ENCODE results near the gene PSME4. TPM values are rescaled to one million over a fixed set of nuclear protein-coding genes. Genes with fewer than 3 reads are reported as not detected.

The PSME4 gene
- total and polyA plus RNA-seq, 2 of the 13 experiments (the other 11 are each of a cell fraction or from before 2014, with no cell fraction given): 52.1 to 77.8 TPM

DNA sequence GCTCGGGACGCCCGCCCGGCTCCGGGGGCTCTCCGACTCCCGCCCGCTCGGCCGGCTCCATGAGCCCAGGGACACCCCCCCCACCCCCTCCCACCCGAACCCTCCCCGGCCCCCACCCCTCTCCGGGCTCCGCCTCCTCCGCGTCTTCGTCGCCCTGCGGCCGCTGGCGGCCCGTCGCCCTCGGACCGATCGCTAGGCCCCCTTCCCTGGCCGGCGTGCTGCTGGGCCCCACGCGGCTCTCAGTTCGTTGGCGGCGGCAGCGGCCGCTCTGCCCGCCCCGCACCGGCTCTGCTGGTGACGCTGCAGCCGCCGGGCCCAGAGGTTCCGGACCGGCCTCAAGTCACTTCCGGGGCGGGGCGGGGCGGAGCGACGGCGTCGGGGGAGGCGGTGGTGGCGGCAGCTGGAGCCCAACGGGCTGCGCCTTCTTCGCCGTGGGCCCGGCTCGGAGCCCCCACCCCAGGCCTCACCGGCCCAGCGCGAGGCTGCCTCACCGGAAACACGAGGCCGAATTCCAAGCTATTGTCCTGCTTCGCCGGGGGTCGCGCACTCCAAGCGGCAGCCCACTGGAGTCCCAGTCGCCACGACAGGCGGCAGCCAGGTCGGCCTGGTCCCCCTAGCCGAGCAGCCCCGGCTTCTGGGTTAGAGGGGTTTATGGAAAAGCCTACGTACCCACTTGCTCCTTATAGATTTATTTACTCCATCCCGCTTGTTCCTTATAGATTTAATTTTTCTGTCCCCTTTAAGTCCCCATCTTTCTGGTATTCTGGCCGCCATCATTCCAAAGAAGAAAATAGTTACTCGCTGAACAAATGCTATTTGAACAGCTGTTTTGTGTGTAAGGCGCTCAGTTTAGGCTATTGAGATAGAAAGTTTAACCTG, at the start of gene PSME4 (continued):
- TF ChIP-seq, protein P1, sequence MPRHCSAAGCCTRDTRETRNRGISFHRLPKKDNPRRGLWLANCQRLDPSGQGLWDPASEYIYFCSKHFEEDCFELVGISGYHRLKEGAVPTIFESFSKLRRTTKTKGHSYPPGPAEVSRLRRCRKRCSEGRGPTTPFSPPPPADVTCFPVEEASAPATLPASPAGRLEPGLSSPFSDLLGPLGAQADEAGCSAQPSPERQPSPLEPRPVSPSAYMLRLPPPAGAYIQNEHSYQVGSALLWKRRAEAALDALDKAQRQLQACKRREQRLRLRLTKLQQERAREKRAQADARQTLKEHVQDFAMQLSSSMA (CRISPR knock-in tag; IDR thresholded peaks at IDR 0.05): no peak
- TF ChIP-seq ZNF616 (CRISPR knock-in tag; IDR thresholded peaks at IDR 0.05; ENCODE audit: low read depth) (peak; percentile 74; the same call in 1 of the 2 replicates), DMAP1 (CRISPR knock-in tag; IDR thresholded peaks at IDR 0.05) (peak; percentile 95), ZNF510 (CRISPR knock-in tag; IDR thresholded peaks at IDR 0.05; ENCODE audit: low read depth) (0 out of 2 replicates have a peak, but pooled peaks have one; percentile 44), MED13 (CRISPR knock-in tag; IDR thresholded peaks at IDR 0.05) (0 out of 2 replicates have a peak, but pooled peaks have one; percentile 39), ZNF674 (CRISPR knock-in tag; IDR thresholded peaks at IDR 0.05; ENCODE audit: low read depth) (no peak), HOXA3 (CRISPR knock-in tag; IDR thresholded peaks at IDR 0.05) (peak; percentile 94), ZSCAN12 (CRISPR knock-in tag; IDR thresholded peaks at IDR 0.05) (0 out of 2 replicates have a peak, but pooled peaks have one; percentile 64), ZNF605 (CRISPR knock-in tag; IDR thresholded peaks at IDR 0.05) (no peak), NFE2 (CRISPR knock-in tag; IDR thresholded peaks at IDR 0.05) (no peak), ZNF564 (CRISPR knock-in tag; IDR thresholded peaks at IDR 0.05) (peak; percentile 91), ZNF547 (CRISPR knock-in tag; IDR thresholded peaks at IDR 0.05) (peak; percentile 94)
- TF ChIP-seq, protein P2, sequence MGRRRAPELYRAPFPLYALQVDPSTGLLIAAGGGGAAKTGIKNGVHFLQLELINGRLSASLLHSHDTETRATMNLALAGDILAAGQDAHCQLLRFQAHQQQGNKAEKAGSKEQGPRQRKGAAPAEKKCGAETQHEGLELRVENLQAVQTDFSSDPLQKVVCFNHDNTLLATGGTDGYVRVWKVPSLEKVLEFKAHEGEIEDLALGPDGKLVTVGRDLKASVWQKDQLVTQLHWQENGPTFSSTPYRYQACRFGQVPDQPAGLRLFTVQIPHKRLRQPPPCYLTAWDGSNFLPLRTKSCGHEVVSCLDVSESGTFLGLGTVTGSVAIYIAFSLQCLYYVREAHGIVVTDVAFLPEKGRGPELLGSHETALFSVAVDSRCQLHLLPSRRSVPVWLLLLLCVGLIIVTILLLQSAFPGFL (CRISPR knock-in tag; IDR thresholded peaks at IDR 0.05): 0 out of 2 replicates have a peak, but pooled peaks have one; percentile 39
- TF ChIP-seq, protein P3, sequence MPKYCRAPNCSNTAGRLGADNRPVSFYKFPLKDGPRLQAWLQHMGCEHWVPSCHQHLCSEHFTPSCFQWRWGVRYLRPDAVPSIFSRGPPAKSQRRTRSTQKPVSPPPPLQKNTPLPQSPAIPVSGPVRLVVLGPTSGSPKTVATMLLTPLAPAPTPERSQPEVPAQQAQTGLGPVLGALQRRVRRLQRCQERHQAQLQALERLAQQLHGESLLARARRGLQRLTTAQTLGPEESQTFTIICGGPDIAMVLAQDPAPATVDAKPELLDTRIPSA (CRISPR knock-in tag; IDR thresholded peaks at IDR 0.05; ENCODE audit: borderline replicate concordance): no peak
- TF ChIP-seq, protein P4, sequence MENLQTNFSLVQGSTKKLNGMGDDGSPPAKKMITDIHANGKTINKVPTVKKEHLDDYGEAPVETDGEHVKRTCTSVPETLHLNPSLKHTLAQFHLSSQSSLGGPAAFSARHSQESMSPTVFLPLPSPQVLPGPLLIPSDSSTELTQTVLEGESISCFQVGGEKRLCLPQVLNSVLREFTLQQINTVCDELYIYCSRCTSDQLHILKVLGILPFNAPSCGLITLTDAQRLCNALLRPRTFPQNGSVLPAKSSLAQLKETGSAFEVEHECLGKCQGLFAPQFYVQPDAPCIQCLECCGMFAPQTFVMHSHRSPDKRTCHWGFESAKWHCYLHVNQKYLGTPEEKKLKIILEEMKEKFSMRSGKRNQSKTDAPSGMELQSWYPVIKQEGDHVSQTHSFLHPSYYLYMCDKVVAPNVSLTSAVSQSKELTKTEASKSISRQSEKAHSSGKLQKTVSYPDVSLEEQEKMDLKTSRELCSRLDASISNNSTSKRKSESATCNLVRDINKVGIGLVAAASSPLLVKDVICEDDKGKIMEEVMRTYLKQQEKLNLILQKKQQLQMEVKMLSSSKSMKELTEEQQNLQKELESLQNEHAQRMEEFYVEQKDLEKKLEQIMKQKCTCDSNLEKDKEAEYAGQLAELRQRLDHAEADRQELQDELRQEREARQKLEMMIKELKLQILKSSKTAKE (CRISPR knock-in tag; IDR thresholded peaks at IDR 0.05; ENCODE audit: borderline replicate concordance): no peak
- TF ChIP-seq, protein P5, sequence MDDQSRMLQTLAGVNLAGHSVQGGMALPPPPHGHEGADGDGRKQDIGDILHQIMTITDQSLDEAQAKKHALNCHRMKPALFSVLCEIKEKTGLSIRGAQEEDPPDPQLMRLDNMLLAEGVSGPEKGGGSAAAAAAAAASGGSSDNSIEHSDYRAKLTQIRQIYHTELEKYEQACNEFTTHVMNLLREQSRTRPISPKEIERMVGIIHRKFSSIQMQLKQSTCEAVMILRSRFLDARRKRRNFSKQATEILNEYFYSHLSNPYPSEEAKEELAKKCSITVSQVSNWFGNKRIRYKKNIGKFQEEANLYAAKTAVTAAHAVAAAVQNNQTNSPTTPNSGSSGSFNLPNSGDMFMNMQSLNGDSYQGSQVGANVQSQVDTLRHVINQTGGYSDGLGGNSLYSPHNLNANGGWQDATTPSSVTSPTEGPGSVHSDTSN (CRISPR knock-in tag; IDR thresholded peaks at IDR 0.05; ENCODE audit: borderline replicate concordance): peak; percentile 66; the same call in 1 of the 2 replicates
- TF ChIP-seq, protein P6, sequence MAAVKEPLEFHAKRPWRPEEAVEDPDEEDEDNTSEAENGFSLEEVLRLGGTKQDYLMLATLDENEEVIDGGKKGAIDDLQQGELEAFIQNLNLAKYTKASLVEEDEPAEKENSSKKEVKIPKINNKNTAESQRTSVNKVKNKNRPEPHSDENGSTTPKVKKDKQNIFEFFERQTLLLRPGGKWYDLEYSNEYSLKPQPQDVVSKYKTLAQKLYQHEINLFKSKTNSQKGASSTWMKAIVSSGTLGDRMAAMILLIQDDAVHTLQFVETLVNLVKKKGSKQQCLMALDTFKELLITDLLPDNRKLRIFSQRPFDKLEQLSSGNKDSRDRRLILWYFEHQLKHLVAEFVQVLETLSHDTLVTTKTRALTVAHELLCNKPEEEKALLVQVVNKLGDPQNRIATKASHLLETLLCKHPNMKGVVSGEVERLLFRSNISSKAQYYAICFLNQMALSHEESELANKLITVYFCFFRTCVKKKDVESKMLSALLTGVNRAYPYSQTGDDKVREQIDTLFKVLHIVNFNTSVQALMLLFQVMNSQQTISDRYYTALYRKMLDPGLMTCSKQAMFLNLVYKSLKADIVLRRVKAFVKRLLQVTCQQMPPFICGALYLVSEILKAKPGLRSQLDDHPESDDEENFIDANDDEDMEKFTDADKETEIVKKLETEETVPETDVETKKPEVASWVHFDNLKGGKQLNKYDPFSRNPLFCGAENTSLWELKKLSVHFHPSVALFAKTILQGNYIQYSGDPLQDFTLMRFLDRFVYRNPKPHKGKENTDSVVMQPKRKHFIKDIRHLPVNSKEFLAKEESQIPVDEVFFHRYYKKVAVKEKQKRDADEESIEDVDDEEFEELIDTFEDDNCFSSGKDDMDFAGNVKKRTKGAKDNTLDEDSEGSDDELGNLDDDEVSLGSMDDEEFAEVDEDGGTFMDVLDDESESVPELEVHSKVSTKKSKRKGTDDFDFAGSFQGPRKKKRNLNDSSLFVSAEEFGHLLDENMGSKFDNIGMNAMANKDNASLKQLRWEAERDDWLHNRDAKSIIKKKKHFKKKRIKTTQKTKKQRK (IDR thresholded peaks at IDR 0.05; ENCODE audit: low read length): no peak

Measured in HepG2 (cell line).